HG03280 (cell line): Measurements from ENCODE around the gene ZSCAN16.

Experiments
- ATAC-seq: cut with Tn5 transposase; IDR thresholded peaks from one replicate; pipeline ENCODE4 v1.9.1; 2021; ENCODE audit warnings: mild to moderate bottlenecking, moderate library complexity; ENCODE audit not compliant: unreplicated experiment

The ZSCAN16 gene

DNA sequence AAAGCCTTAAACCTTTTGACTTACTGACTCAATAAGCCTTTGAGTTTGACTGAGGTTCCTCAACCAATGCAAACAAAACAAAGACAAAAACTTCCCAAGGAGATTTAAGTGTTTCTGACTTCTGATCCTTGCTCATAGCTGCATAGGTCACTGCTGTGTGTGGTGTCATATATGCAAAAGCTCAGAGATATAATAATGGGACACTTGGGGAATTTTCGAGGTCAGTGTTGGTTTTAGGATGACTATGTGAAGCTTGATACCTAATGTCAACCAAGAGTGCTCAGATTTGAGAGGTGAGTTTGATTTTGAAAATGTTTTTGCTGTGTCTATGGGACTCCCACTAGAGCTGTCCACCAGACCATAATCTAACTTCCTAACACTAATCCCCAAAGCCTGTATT is 43.5 kb downstream of the ZSCAN16 start:
- ATAC-seq, result no peak

DNA sequence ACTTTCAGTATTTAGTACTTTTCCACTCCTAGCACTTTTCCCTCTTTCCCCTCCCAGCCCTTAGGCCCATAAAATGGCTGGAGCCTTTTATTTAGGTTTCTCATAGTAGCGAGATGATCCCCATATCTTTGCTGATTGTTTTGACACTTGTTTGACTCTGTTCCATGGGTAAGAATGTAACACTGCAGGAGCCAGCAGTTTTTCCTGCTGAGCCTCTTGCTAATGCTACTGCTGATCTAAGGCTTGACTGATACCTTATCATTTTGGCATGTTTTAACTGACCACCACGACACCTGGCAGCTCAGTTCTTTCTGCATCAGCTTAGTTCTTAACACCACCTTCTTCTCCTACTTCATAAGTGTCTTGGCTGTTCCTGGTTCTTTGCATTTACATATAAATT is 46.9 kb downstream of the ZSCAN16 start:
- no peak for ATAC-seq

DNA sequence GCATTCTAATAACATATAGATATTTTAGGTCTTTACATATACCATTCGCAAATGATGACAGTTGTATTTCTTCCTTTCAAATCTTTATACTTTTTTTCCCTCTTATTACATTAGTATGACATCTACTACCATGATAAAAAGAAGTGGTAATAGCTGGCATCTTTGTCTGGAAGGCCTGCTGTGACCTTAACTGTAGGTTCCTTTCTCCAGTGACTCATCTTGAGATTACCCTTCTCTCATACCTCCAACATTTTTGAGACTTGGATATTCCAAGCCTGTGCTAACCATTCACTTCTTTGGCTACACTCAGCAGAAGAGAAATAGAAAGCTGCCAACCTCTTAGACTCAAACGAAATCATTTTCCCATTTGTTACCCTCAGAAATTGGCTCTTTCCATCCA is 47.6 kb downstream of the ZSCAN16 start:
- ATAC-seq, result no peak

DNA sequence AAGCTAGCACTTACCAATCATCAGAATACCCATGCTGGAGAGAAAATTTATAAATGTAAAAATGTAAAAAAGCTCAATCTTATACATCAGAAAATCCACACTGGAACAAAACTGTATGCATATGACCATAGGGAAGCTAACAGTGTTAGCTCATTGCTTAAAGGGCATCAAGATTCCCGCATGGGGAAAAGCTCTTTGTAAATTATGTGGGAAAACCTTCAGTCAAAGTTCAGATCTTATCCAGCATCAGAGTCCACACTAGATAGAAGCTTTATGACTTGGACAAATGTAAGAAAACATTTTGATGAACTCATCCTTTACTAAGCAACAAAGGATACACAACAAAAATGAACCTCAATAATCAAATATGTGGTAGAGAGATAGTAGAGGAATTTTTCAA is 52.0 kb downstream of the ZSCAN16 start:
- ATAC-seq, result no peak
